Activated CD4-positive, alpha-beta T cell treated with anti-CD3 and anti-CD28 coated beads, Interleukin-2, amount 50 U/mL, for 16 hours (primary cell): ENCODE results near the gene PCK2.
A peak's percentile ranks its signal among the peaks of the same experiment; 100 is the strongest.
"Not testable (repeated sequence)": the region's sequence is repeated elsewhere in the genome, so short reads cannot be mapped to it uniquely, and the experiment has no call there.

ENCODE experiments used
- DNase-seq: peaks from one replicate; pipeline ENCODE4 v3.0.0-alpha.2; 2020

PCK2 gene

DNA sequence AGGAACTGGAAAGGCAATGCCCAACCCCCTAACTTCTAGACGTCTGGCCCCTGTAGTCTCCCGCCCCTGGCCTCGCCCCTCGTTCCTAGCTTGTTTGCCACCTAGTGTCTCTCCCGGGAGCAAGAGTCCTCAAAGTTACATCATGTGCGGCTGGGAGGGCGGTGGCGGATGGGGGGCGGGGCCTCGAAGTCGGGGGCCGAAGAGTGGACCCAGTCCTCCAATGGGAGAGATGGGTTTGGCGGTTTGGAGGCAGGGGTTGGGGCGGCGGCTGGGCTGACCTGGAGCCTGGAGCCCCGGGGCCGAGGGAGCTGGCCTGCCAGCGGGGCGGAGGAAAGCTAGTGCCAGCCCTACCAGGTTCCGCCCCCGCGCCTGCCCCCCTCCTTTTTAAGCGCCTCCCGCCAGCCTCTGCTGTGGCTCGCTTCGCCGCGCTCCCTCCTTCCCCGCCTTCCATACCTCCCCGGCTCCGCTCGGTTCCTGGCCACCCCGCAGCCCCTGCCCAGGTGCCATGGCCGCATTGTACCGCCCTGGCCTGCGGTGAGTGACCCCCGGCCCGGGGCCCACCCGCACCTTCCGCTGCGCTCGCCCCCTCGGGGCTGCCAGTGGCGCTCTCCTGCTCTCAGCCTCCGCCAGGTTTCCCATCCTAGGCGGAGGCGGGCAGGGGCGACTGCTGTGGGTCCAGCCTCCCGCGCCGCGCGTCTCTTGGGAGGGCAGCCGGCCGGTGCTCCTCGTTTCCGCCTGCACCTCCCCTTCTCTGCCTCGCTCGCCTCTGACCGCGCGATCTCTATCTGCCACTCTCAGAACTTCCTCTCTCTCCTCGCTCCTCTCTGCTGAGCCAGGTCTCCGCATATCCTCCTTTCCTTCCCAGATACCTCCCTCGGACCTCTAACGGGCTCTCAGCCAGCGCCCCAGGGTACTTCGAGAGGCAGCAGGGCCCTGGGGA, at the start of gene PCK2:
TSS of gene PCK2 (plus strand) at position 411 of the 940 bp plus-strand sequence. CDS start at position 506, 95 bp downstream.
- peak; percentile 94 for DNase-seq

- not testable (repeated sequence) for DNase-seq
Measured at GRCh38 chr14:24049002-24049401, 45.1 kb upstream of the PCK2 start.

- not testable (repeated sequence) for DNase-seq
Measured at GRCh38 chr14:24050753-24051152, 43.4 kb upstream of the PCK2 start.

DNA sequence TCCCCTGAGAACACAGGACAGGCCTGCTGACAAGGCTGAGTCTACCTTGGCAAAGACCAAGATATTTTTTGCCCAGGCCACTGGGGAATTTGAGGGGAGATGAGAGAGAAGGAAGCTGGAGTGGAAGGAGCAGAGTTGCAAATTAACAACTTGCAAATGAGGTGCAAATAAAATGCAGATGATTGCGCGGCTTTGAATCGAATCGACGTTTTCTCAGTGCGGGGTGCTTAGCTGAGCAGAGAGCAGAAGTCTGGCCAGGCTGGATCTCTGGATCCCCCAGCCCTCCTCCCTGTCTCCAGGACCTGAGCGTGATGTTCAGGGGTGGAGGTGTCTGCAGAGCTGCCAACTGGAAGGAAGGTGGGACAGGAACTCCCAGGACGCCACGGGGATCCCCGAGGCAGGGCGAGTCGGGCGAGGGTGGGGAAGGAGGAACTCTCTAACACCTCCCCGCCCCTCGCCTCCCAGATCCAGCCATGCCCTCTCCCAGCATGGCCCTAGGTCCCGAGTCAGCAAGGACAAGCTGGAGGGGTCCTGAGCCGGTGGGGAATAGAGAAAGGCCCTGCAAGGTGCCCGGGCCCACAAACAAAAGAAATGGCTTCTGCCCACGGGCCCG, 42.8 kb upstream of the PCK2 start:
- no peak for DNase-seq

- DNase-seq: peak; percentile 65
Measured at GRCh38 chr14:24051789-24052655, 42.1 kb upstream of the PCK2 start, which contains the start of gene CARMIL3. TSS of gene CARMIL3 (plus strand) at chr14:24052009. CDS start at chr14:24052154, 145 bp downstream.

DNA sequence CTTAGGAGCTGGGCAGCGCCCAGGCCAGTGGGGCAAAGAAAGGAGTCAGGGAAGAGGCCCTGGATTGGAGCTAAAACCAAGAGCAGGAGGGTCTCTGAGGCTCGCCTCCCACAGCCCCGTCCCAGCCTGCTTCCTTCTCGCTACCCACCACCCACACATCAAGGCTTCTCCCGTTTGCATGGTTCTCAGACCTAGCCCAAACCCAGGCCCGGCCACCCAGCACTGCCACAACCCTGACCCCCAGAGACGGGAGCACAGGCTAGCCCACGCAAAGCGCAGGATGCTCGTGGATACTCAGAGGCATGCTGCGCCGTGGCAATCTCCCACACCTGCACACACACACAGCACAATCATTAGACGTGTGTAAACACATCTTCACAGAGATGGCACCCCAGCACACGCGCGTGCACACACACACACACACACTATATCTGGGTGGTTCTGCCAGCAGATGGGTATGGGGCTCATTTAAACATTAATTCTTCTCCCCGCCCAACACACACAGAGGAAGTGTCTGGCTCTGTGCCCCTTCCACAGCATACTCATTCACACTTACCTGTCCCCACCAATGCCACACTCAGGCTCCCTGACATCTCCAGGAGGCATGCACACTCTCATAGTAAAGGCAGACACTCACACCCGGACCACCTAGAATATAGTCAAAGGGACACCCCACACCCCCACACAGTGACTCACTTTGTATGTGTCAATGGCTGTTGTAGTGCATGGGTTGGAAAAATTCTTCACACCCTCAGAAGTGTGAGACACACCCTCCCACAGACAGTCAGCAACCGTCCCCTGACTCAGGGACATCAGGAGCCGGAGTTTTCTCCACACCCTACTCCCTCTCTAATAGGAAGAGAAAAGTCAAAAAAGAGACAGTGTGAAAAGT, 41.2 kb upstream of the PCK2 start:
- DNase-seq: peak; percentile 58

GRCh38 chr14:24053548-24054323, 40.4 kb upstream of the PCK2 start:
- no peak for DNase-seq

DNA sequence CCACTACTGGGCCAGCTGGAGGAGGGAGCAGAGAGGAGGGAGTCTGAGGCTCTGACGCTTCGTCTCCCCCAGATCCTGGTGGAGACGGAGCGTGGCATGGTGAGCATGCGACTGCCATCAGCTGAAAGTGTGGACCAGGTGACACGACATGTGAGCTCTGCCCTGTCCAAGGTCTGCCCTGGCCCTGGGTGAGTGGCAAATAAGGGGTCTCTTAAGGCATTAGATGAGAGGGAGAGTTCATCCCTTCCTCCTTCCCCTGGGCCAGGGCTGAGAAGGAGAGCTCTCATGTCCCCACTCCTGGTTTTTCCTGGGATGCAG, 39.8 kb upstream of the PCK2 start:
- no peak for DNase-seq

- no peak for DNase-seq
Measured at GRCh38 chr14:24054646-24055045, 39.5 kb upstream of the PCK2 start.

- DNase-seq: no peak
Measured at GRCh38 chr14:24055971-24056799, 37.9 kb upstream of the PCK2 start.

DNA sequence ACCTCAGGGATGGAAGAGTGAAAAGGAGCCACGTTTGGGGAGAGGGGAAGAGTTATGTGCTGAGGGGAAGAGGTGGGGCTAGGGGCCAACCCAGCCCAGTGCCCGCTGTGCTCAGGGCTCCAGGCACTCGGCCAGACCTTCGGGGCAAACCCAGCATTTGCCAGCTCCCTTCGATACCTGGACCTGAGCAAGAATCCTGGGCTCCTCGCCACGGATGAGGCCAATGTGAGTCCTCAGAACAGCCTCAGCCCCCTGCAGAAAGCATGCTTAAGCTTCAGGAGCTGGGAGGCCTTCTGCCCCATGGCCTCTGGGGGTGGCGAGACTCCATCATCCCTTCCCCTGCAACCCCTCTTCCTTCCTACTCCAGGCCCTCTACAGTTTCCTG, 37.3 kb upstream of the PCK2 start:
- DNase-seq: no peak

DNA sequence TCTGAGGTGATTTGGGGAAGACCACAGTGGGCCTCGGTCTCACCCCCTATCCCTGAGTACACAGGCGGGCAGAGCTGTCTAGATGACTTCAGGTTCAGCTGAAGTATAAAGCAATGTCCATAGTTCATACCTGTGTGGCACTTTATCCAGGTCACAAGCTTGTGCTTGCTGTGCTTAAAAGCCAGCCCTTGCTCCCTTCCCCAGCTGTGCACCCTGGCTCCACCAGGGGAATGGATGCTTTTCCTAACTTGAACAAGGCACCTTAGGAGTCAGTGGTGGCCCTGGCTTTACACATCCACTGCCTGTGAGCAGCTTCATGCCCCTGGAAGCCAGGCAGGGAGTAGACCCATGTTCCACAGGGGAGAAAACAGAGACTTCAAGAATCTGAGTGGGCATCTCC, 36.8 kb upstream of the PCK2 start:
- DNase-seq: no peak

- DNase-seq: no peak
Measured at GRCh38 chr14:24057867-24058259, 36.2 kb upstream of the PCK2 start.

DNA sequence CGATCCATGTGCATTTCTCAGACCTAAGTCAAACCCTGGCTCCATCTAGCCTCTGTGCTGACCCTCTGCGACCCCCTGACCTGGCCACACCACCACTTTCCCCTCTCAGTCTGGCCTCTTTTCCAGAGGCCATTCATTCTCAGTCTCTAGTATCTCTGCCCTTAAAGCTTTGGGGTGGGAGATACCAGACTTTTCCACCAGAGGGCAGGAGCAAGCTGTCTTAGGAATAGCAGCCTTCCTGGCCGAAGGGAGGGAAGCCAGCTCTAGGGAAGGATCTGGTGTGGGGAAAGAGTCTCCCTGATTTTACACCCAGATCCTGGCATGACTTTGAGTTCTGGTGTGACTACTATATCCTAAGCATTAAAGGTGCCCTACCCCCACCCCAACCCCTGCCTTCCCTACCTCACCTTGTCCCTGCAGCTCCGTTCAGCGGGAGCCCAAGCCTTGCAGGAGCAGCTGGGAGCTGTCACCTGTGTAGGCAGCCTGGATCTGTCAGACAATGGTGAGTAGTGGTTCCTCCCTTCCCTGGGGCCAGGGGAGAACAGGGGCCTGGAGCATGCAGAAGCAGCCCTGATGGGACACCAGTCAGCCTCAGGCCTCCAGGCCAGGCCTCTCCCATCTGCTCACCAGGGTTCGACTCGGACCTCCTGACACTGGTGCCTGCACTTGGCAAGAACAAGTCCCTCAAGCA, 35.7 kb upstream of the PCK2 start:
- peak; percentile 75 for DNase-seq

- DNase-seq: no peak
Measured at GRCh38 chr14:24058951-24059475, 35.1 kb upstream of the PCK2 start.

DNA sequence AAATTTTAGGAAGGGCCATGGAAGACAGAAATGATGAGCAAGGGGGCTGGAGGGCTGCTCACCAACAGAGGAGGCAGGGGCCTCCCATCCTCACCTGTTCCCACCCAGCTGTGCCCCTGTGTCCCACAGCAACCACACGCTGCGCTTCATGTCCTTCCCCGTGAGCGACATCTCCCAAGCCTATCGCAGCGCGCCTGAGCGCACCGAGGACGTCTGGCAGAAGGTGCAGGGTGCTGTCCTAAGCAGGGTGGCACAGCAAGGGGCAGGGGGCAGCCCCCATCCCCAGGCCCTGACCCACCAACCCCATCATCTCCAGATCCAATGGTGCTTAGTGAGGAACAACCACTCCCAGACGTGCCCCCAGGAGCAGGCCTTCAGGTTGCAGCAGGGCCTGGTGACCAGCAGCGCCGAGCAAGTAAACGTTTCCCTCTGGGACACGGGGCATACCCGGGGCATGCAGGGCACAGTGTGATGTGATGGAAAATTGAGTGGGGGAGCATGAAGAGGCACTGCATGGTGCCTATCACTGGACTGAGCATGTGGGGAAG, 34.2 kb upstream of the PCK2 start:
- DNase-seq: no peak

DNA sequence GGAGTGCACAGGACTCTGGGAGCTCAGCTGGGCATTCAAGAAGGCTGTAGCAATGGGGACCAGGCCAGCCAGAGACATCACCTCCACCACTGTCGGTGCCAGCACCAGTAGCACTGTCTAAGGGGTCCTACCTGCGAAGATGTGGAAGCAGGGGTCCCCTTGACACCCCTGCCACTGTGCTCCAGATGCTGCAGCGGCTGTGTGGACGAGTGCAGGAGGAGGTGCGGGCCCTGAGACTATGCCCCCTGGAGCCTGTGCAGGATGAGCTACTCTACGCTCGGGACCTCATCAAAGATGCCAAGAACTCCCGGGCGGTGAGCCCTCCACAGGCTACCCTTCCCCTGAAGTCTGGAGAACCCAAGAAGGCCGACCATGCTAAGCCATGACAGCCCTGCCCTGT, 33.7 kb upstream of the PCK2 start:
- no peak for DNase-seq

DNA sequence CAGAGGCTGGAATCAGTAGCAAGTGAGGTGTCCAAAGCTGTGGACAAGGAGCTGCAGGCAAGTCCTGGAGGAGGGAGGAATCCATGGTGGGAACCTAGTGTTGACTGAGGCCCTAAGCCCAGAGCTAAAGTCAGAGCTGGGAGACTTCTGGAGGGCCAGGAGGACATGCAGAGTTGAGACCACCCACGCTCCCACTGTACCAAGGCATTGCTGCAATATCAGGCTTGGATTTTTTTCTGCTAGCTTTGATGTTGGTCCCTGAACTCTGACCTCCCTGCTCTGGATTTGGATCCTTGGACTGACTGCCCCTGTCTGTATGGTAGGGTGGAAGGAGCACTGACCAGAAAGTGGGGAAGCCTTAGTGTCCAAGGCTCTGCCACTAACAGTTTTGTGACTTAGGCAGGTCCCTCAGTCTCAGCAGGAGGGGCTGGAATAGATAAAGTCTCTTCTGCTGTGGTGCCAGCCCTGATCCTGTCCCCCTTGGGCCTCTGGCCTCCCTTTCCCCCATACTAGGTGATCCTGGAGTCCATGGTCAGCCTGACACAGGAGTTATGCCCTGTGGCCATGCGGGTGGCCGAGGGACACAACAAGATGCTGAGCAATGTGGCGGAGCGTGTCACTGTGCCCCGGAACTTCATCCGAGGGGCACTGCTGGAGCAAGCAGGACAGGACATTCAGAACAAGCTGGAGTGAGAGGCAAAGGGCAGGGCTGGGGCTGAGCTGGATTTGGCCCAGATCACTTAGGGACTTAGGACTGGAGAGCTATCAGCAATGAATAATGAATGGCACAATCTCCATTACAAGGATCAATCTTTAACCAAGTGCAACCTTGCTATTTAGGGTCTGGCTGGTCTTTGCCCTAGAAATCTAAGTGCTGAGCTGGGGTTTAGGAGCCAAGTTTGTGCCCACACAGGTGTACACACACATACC, 32.9 kb upstream of the PCK2 start:
- no peak for DNase-seq
